ENCODE results near the gene CADM2.

GRCh38 chr3:85304360-85304964 is 345.7 kb downstream of the CADM2 start:
- TF ChIP-seq POLR2AphosphoS5 (IDR thresholded peaks at IDR 0.05; ENCODE audit: insufficient read depth, low read depth, low read length) (no peak), CTCF (IDR thresholded peaks at IDR 0.05; ENCODE audit: extremely low read depth in 1 of 2, insufficient read depth in 1 of 2, low read depth in 1 of 2, low read length in 2 of 2) (no peak), POLR2A (IDR thresholded peaks at IDR 0.05; ENCODE audit: low read depth, low read length) (no peak), FOS (IDR thresholded peaks at IDR 0.05; ENCODE audit: borderline replicate concordance, insufficient read depth, low read length) (no peak)
